Right lobe of liver (tissue), 4 donors: ENCODE data around the gene IRGC.

Experiments used
- CTCF ChIP-seq, 4 donors: fragments of 200-600 bp in 3 of 4; fragments of 450-650 bp in 1 of 4; IDR thresholded peaks; one replicate each; pipeline versions ENCODE4 v1.5.1 to v1.8.0; 2016 to 2022; ENCODE audit warnings: antibody characterized with exemption in 4 of 4, mild to moderate bottlenecking in 2 of 4
- POLR2A ChIP-seq: fragments of 450-650 bp; IDR thresholded peaks from one replicate; pipeline ENCODE4 v1.6.1; 2017; ENCODE audit warnings: antibody characterized with exemption, mild to moderate bottlenecking
- donor health status: DM: no; HTN: no; CAD: no.
- donor health status: DM: no; HTN: no; CAD: no.
- donor health status: DM: no; HTN: yes; CAD: no.

- TF ChIP-seq CTCF (IDR thresholded peaks at IDR 0.05) (no peak), POLR2A (no peak)
These were observed 40.0 kb upstream of the IRGC start for GRCh38 chr19:43675906-43676305.
